DMS79 (cell line): Measurements from ENCODE around the gene DTYMK.
"Not testable (repeated sequence)": the region's sequence is repeated elsewhere in the genome, so short reads cannot be mapped to it uniquely, and the experiment has no call there.

Source experiments
- DNase-seq: peaks from one replicate; lab custom pipeline; 2025; lab: John Stamatoyannopoulos, UW

DTYMK gene

GRCh38 chr2:241671457-241672240, 15.0 kb downstream of the DTYMK start:
- DNase-seq = no peak

- no peak for DNase-seq
Measured at GRCh38 chr2:241670333-241671110, 16.1 kb downstream of the DTYMK start.

- no peak for DNase-seq
Measured at GRCh38 chr2:241668839-241669238, 17.8 kb downstream of the DTYMK start.

- DNase-seq = no peak
Measured at GRCh38 chr2:241668354-241668753, 18.3 kb downstream of the DTYMK start.

GRCh38 chr2:241666627-241667400, 19.8 kb downstream of the DTYMK start:
- no peak for DNase-seq

GRCh38 chr2:241665731-241666440, 20.7 kb downstream of the DTYMK start:
- DNase-seq = no peak

- not testable (repeated sequence) for DNase-seq
Measured at GRCh38 chr2:241662731-241663130, 23.9 kb downstream of the DTYMK start.

- DNase-seq = no peak
Measured at GRCh38 chr2:241660593-241661213, 25.9 kb downstream of the DTYMK start.

GRCh38 chr2:241659150-241659739, 27.4 kb downstream of the DTYMK start:
- DNase-seq = no peak

- DNase-seq = no peak
Measured at GRCh38 chr2:241658296-241658695, 28.3 kb downstream of the DTYMK start.

GRCh38 chr2:241657786-241658254, 28.8 kb downstream of the DTYMK start:
- DNase-seq = no peak

GRCh38 chr2:241656190-241656741, 30.3 kb downstream of the DTYMK start:
- no peak for DNase-seq

- no peak for DNase-seq
Measured at GRCh38 chr2:241655516-241656189, 31.0 kb downstream of the DTYMK start.

GRCh38 chr2:241654551-241654950, 32.1 kb downstream of the DTYMK start:
- no peak for DNase-seq

GRCh38 chr2:241653210-241653750, 33.3 kb downstream of the DTYMK start:
- DNase-seq = no peak

- DNase-seq = no peak
Measured at GRCh38 chr2:241652722-241653121, 33.9 kb downstream of the DTYMK start.

- no peak for DNase-seq
Measured at GRCh38 chr2:241652142-241652541, 34.5 kb downstream of the DTYMK start.

- DNase-seq = no peak
Measured at GRCh38 chr2:241649927-241650326, 36.7 kb downstream of the DTYMK start.

GRCh38 chr2:241649404-241649803, 37.2 kb downstream of the DTYMK start:
- DNase-seq = no peak

GRCh38 chr2:241648453-241648852, 38.2 kb downstream of the DTYMK start:
- no peak for DNase-seq
